ENCODE results near the gene ALG9.

The ALG9 gene

GRCh38 chr11:111843661-111844060, 27.7 kb downstream of the ALG9 start:
- no peaks in the 10 kb centered on the region for H3K4me1 ChIP-seq (ENCODE audit: insufficient read depth, low read length, poor library complexity, severe bottlenecking)
- no peak overlapping the region for H3K4me3 ChIP-seq (ENCODE audit: low read length, poor library complexity, severe bottlenecking)
- no peaks in the 10 kb centered on the region for H3K9me2 ChIP-seq (replicated peaks; ENCODE audit: low read depth, low read length)
- no peaks in the 10 kb centered on the region for H3F3A ChIP-seq (ENCODE audit: low read depth)
- H4K20me1 ChIP-seq (ENCODE audit: insufficient read depth, low read length, poor library complexity, severe bottlenecking): no peaks in the 10 kb centered on the region
- H3K36me3 ChIP-seq (ENCODE audit: insufficient read depth, low read length): peaks cover 52% of the 10 kb centered on the region; the same call in 1 of the 2 replicates
- TF ChIP-seq CTCF (conservative IDR thresholded peaks at IDR 0.05; ENCODE audit: low read length) (no peak), EZH2phosphoT487 (IDR thresholded peaks at IDR 0.05; ENCODE audit: borderline replicate concordance) (no peak)
- H3K9me3 ChIP-seq (ENCODE audit: insufficient read depth, low read depth, low read length): no peaks in the 10 kb centered on the region
- H3K79me2 ChIP-seq (ENCODE audit: insufficient read depth, low read length): no peaks in the 10 kb centered on the region
- H3K9ac ChIP-seq (ENCODE audit: low read depth, low read length, poor library complexity, severe bottlenecking): no peak overlapping the region
- no peaks in the 10 kb centered on the region for H3K27me3 ChIP-seq (ENCODE audit: insufficient read depth, low read length, poor library complexity, severe bottlenecking)
- no peak overlapping the region for H2AFZ ChIP-seq (ENCODE audit: low read length)
- no peak overlapping the region for H3K4me2 ChIP-seq (ENCODE audit: low read depth, low read length, poor library complexity, severe bottlenecking)

GRCh38 chr11:111841370-111842053, 29.9 kb downstream of the ALG9 start:
- Histone ChIP-seq H2AFZ (ENCODE audit: low read length) (no peak overlapping the region), H3K79me2 (ENCODE audit: insufficient read depth, low read length) (no peaks in the 10 kb centered on the region), H3K9me3 (ENCODE audit: insufficient read depth, low read depth, low read length) (no peaks in the 10 kb centered on the region), H3K36me3 (ENCODE audit: insufficient read depth, low read length) (peaks cover 38% of the 10 kb centered on the region; the same call in 1 of the 2 replicates), H3K9ac (ENCODE audit: low read depth, low read length, poor library complexity, severe bottlenecking) (no peak overlapping the region), H3K4me2 (ENCODE audit: low read depth, low read length, poor library complexity, severe bottlenecking) (no peak overlapping the region), H3K4me1 (ENCODE audit: insufficient read depth, low read length, poor library complexity, severe bottlenecking) (peaks cover 17% of the 10 kb centered on the region), H3K27me3 (ENCODE audit: insufficient read depth, low read length, poor library complexity, severe bottlenecking) (no peaks in the 10 kb centered on the region), H3K9me2 (replicated peaks; ENCODE audit: low read depth, low read length) (no peaks in the 10 kb centered on the region), H3F3A (ENCODE audit: low read depth) (peaks cover 1% of the 10 kb centered on the region; the same call in 1 of the 2 replicates), H3K4me3 (ENCODE audit: low read length, poor library complexity, severe bottlenecking) (no peak overlapping the region), H4K20me1 (ENCODE audit: insufficient read depth, low read length, poor library complexity, severe bottlenecking) (no peaks in the 10 kb centered on the region)
- TF ChIP-seq EZH2phosphoT487 (IDR thresholded peaks at IDR 0.05; ENCODE audit: borderline replicate concordance): no peak
- TF ChIP-seq CTCF (conservative IDR thresholded peaks at IDR 0.05; ENCODE audit: low read length): peak; percentile 92

- no peak for TF ChIP-seq CTCF (conservative IDR thresholded peaks at IDR 0.05; ENCODE audit: low read length)
- no peak for TF ChIP-seq EZH2phosphoT487 (IDR thresholded peaks at IDR 0.05; ENCODE audit: borderline replicate concordance)
- Histone ChIP-seq H3K4me2 (ENCODE audit: low read depth, low read length, poor library complexity, severe bottlenecking) (no peak overlapping the region), H4K20me1 (ENCODE audit: insufficient read depth, low read length, poor library complexity, severe bottlenecking) (no peaks in the 10 kb centered on the region), H3K9me2 (replicated peaks; ENCODE audit: low read depth, low read length) (no peaks in the 10 kb centered on the region), H3K27me3 (ENCODE audit: insufficient read depth, low read length, poor library complexity, severe bottlenecking) (no peaks in the 10 kb centered on the region), H3K36me3 (ENCODE audit: insufficient read depth, low read length) (peaks cover 37% of the 10 kb centered on the region), H3K9ac (ENCODE audit: low read depth, low read length, poor library complexity, severe bottlenecking) (no peak overlapping the region), H3K9me3 (ENCODE audit: insufficient read depth, low read depth, low read length) (no peaks in the 10 kb centered on the region), H3K4me1 (ENCODE audit: insufficient read depth, low read length, poor library complexity, severe bottlenecking) (peaks cover 26% of the 10 kb centered on the region), H3K79me2 (ENCODE audit: insufficient read depth, low read length) (no peaks in the 10 kb centered on the region), H2AFZ (ENCODE audit: low read length) (no peak overlapping the region), H3K4me3 (ENCODE audit: low read length, poor library complexity, severe bottlenecking) (no peak overlapping the region), H3F3A (ENCODE audit: low read depth) (peaks cover 4% of the 10 kb centered on the region; the same call in 1 of the 2 replicates)
These were observed 31.2 kb downstream of the ALG9 start for GRCh38 chr11:111840143-111840542.
